ENCODE results near the gene RIMBP2. TPM values are rescaled to one million over a fixed set of nuclear protein-coding genes. Genes with fewer than 3 reads are reported as not detected.

The RIMBP2 gene
- total and polyA plus RNA-seq, 9 of the 15 experiments (the other 6 are each of a cell fraction or from before 2014, with no cell fraction given), result not detected

- no peak overlapping the region for H3K27ac ChIP-seq (ENCODE audit: extremely low read depth, low read depth, low read length)
- FAIRE-seq, result no peak
- no peaks in the 10 kb centered on the region for H3K36me3 ChIP-seq (ENCODE audit: control insufficient read depth, insufficient read depth, low read length)
- no peak overlapping the region for H2AFZ ChIP-seq (ENCODE audit: low read depth, low read length)
- H3K9ac ChIP-seq (ENCODE audit: insufficient read depth in 1 of 2, low read depth in 2 of 2, low read length in 2 of 2), result no peak overlapping the region
- no peak for DNase-seq (ENCODE audit: extremely low read depth in 1 of 4, low spot score in 3 of 4)
- H4K20me1 ChIP-seq (replicated peaks; ENCODE audit: control insufficient read depth, insufficient read depth, low read length), result no peaks in the 10 kb centered on the region
- no peak for ATAC-seq
- no TSS peak for BruUV-seq (replicated peaks)
- no peaks in the 10 kb centered on the region for H3K4me1 ChIP-seq (replicated peaks in 1 of 2; ENCODE audit: control insufficient read depth in 2 of 2, insufficient read depth in 2 of 2, low read length in 2 of 2)
- H3K9me1 ChIP-seq (ENCODE audit: control insufficient read depth, insufficient read depth, low read length), result no peaks in the 10 kb centered on the region
- H3K4me2 ChIP-seq (ENCODE audit: insufficient read depth, low read length), result no peak overlapping the region
- CTCF ChIA-PET (ENCODE audit: low intra/inter-chr PET ratio), result no interaction called here
- in situ Hi-C loops (cut with MboI) (no loop called here), intact Hi-C loops (cut with micrococcal nuclease) (no loop called here)
- no peak overlapping the region for H3K4me3 ChIP-seq
- 2% methylated on average over 8 of the region's 8 CpGs for WGBS (ENCODE audit: insufficient coverage, low coverage, missing lambda C conversion rate)
- H3K27me3 ChIP-seq (ENCODE audit: control insufficient read depth in 2 of 2, insufficient read depth in 2 of 2, low read length in 2 of 2), result peaks cover 4 to 35% of the 10 kb centered on the region in 2 experiments
- POLR2A ChIA-PET, result no interaction called here
- H3K9me3 ChIP-seq (replicated peaks; ENCODE audit: control insufficient read depth, insufficient read depth, low read depth, low read length), result no peaks in the 10 kb centered on the region
- no peaks in the 10 kb centered on the region for H3K79me2 ChIP-seq (ENCODE audit: control insufficient read depth, insufficient read depth, low read length)
- TF ChIP-seq ZEB2 (IDR thresholded peaks at IDR 0.05) (no peak), RBM22 (IDR thresholded peaks at IDR 0.05; ENCODE audit: low read depth, low read length, poor library complexity, severe bottlenecking) (no peak), ZNF830 (CRISPR knock-in tag; IDR thresholded peaks at IDR 0.05) (no peak), RBBP5 (IDR thresholded peaks at IDR 0.05; ENCODE audit: borderline replicate concordance, insufficient read depth, low read length, poor library complexity, severe bottlenecking) (no peak), ZFX (CRISPR knock-in tag; IDR thresholded peaks at IDR 0.05) (no peak), HES1 (IDR thresholded peaks at IDR 0.05; ENCODE audit: low read depth) (no peak), ARID4B (CRISPR knock-in tag; IDR thresholded peaks at IDR 0.05) (no peak), ELK3 (CRISPR knock-in tag; IDR thresholded peaks at IDR 0.05) (no peak), ZNF232 (CRISPR knock-in tag; IDR thresholded peaks at IDR 0.05) (no peak), ZNF282 (CRISPR knock-in tag; IDR thresholded peaks at IDR 0.05) (no peak), GABPB2 (CRISPR knock-in tag; conservative IDR thresholded peaks at IDR 0.05) (no peak), ZNF561 (CRISPR knock-in tag; conservative IDR thresholded peaks at IDR 0.05) (no peak), HNRNPH1 (optimal IDR thresholded peaks at IDR 0.05; ENCODE audit: low read depth, low read length) (no peak), EWSR1 (IDR thresholded peaks at IDR 0.05; ENCODE audit: borderline replicate concordance, low read depth, partially characterized antibody) (no peak), RAD21 (CRISPR knock-in tag; conservative IDR thresholded peaks at IDR 0.05 in 1 of 2, IDR thresholded peaks at IDR 0.05 in 1 of 2) (no peak), LCOR (CRISPR knock-in tag; IDR thresholded peaks at IDR 0.05) (no peak), YBX1 (IDR thresholded peaks at IDR 0.05) (no peak), IRF2 (CRISPR knock-in tag; IDR thresholded peaks at IDR 0.05) (no peak), FOXK1 (CRISPR knock-in tag; IDR thresholded peaks at IDR 0.05; ENCODE audit: borderline replicate concordance) (no peak)
These were observed 113.8 kb downstream of the RIMBP2 start for GRCh38 chr12:130602251-130602650.

All from K562 (cell line).